ENCODE data around the gene AMHR2.

DNA sequence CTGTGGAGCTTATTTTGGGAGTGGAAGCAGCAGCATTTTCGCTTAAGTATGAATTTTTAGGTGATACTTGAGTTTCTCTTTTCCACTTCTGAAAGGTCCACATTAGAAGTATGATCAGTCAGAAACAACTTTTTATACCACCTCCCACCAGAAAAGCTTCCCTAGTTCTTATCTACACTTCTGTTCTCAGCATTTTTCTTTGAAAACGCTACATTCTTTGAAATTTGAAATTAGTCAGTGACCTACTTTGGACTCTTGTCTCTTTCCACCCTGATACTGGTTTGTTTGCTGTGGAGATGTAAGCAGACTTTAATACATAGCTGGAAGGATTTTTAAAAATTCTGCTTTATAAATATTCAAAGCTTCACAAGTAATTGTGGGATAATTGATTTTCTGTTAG, 50.4 kb downstream of the AMHR2 start:
- TF ChIP-seq, protein P1, sequence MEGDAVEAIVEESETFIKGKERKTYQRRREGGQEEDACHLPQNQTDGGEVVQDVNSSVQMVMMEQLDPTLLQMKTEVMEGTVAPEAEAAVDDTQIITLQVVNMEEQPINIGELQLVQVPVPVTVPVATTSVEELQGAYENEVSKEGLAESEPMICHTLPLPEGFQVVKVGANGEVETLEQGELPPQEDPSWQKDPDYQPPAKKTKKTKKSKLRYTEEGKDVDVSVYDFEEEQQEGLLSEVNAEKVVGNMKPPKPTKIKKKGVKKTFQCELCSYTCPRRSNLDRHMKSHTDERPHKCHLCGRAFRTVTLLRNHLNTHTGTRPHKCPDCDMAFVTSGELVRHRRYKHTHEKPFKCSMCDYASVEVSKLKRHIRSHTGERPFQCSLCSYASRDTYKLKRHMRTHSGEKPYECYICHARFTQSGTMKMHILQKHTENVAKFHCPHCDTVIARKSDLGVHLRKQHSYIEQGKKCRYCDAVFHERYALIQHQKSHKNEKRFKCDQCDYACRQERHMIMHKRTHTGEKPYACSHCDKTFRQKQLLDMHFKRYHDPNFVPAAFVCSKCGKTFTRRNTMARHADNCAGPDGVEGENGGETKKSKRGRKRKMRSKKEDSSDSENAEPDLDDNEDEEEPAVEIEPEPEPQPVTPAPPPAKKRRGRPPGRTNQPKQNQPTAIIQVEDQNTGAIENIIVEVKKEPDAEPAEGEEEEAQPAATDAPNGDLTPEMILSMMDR (IDR thresholded peaks at IDR 0.05; ENCODE audit: low read length), result no peak
- TF ChIP-seq EZH2phosphoT487 (IDR thresholded peaks at IDR 0.05; ENCODE audit: low read length), result no peak
